Caco-2 (cell line): Measurements from ENCODE around the gene TUBD1. TPM values are rescaled to one million over a fixed set of nuclear protein-coding genes. Genes with fewer than 3 reads are reported as not detected.

Source experiments
- BruUV-seq: library from RNA; stranded (reverse); fragments of 400-500 nt; replicated peaks from 2 replicates; lab custom pipeline; 2021; lab: Mats Ljungman, UMichigan
- CTCF ChIA-PET: fragments of 300-600 bp; sonication (Branson Sonifier 250); formaldehyde crosslinking; loops from one replicate; lab custom pipeline; 2022; ENCODE audit warnings: antibody characterized with exemption; lab: Charles Lee
- POLR2A ChIA-PET: fragments of 300-600 bp; sonication (Branson Sonifier 250); formaldehyde crosslinking; loops from one replicate; lab custom pipeline; 2022; ENCODE audit warnings: antibody characterized with exemption; lab: Charles Lee
- DNase-seq, 2 experiments: peaks; one replicate each; pipeline versions ENCODE4 v3.0.0 to v3.0.0-alpha.2; 2020 to 2022
- H3K27me3 ChIP-seq: replicated peaks from 2 replicates; pipeline ENCODE4 v1.6.0; 2011; ENCODE audit warnings: low read length; ENCODE audit not compliant: control insufficient read depth, insufficient read depth
- H3K36me3 ChIP-seq: 2 replicates; pipeline ENCODE4 v1.5.1; 2011; ENCODE audit warnings: low read length; ENCODE audit not compliant: control insufficient read depth, insufficient read depth
- H3K4me1 ChIP-seq: fragments of 250-450 bp; sonication (Bioruptor Pico); 2 replicates; pipeline ENCODE4 v1.5.1; 2020; ENCODE audit warnings: mild to moderate bottlenecking
- H3K4me3 ChIP-seq: 2 replicates; pipeline ENCODE4 v1.5.1; 2011; ENCODE audit warnings: low read depth, mild to moderate bottlenecking, control low read depth, low read length
- H3K9me3 ChIP-seq: fragments of 250-450 bp; sonication (Bioruptor Pico); 2 replicates; pipeline ENCODE4 v1.5.1; 2020; ENCODE audit warnings: mild to moderate bottlenecking, moderate library complexity
- H3K27ac Mint-ChIP-seq: one replicate; pipeline ENCODE4 v1.8.0; 2022; ENCODE audit warnings: mixed read lengths; ENCODE audit not compliant: unreplicated experiment
- H3K27me3 Mint-ChIP-seq: one replicate; pipeline ENCODE4 v1.8.0; 2022; ENCODE audit warnings: mixed read lengths; ENCODE audit not compliant: insufficient read depth, unreplicated experiment
- H3K36me3 Mint-ChIP-seq: one replicate; pipeline ENCODE4 v1.8.0; 2022; ENCODE audit warnings: mild to moderate bottlenecking, mixed read lengths; ENCODE audit not compliant: insufficient read depth, unreplicated experiment
- H3K4me1 Mint-ChIP-seq: one replicate; pipeline ENCODE4 v1.8.0; 2022; ENCODE audit warnings: low read depth, mixed read lengths; ENCODE audit not compliant: unreplicated experiment
- H3K4me3 Mint-ChIP-seq: one replicate; pipeline ENCODE4 v1.8.0; 2022; ENCODE audit warnings: mild to moderate bottlenecking, moderate library complexity, mixed read lengths; ENCODE audit not compliant: unreplicated experiment
- H3K9me3 Mint-ChIP-seq: one replicate; pipeline ENCODE4 v1.8.0; 2022; ENCODE audit warnings: mixed read lengths; ENCODE audit not compliant: unreplicated experiment
- CTCF ChIP-seq, 2 experiments: fragments of 200-600 bp in 1 of 2; IDR thresholded peaks; 1 replicate in 1 of 2; 2 replicates in 1 of 2; pipeline versions ENCODE4 v1.5.1 to v1.8.0; 2011 to 2022; ENCODE audit warnings: antibody characterized with exemption in 1 of 2, control low read depth in 1 of 2, inconsistent platforms in 1 of 2, low read depth in 1 of 2, low read length in 1 of 2, mild to moderate bottlenecking in 1 of 2, moderate library complexity in 1 of 2; ENCODE audit not compliant: insufficient read depth in 1 of 2, severe bottlenecking in 1 of 2, unreplicated experiment in 1 of 2
- intact Hi-C: fragments of 100-400 bp; cut with micrococcal nuclease; formaldehyde crosslinking; loops from one replicate; pipeline ENCODE4 v1.10.0; 2022; ENCODE audit not compliant: unreplicated experiment
- total RNA-seq: library from RNA; stranded (reverse); gene quantifications from 2 replicates; pipeline ENCODE4 v1.2.3, GENCODE V29; 2022

TUBD1 gene
- total RNA-seq, 1 experiment from 2014 or later: 23.6 TPM

- BruUV-seq: no TSS peak
- H3K9me3 ChIP-seq: no peaks in the 10 kb centered on the region
- Mint-ChIP-seq H3K36me3 (peaks cover 94% of the 10 kb centered on the region), H3K4me3 (peak overlapping the region; percentile 89), H3K27me3 (peaks cover 2% of the 10 kb centered on the region), H3K27ac (peak overlapping the region; percentile 98), H3K9me3 (no peaks in the 10 kb centered on the region), H3K4me1 (peaks cover 51% of the 10 kb centered on the region)
- intact Hi-C loops: no loop called here
- no peaks in the 10 kb centered on the region for H3K27me3 ChIP-seq
- no peak for TF ChIP-seq CTCF (IDR thresholded peaks at IDR 0.05; ENCODE audit: insufficient read depth in 1 of 2, low read depth in 1 of 2, low read length in 1 of 2, severe bottlenecking in 1 of 2, unreplicated experiment in 1 of 2)
- DNase-seq: no peak
- peaks cover 43% of the 10 kb centered on the region for H3K4me1 ChIP-seq
- peak overlapping the region; percentile 49 for H3K4me3 ChIP-seq
- CTCF ChIA-PET: no interaction called here
- POLR2A ChIA-PET: interaction anchor here (0.6 to 2.6 kb wide), 2 partner anchors 54 to 56 kb away, joined by 6 to 8 read pairs; no protein-coding TSS in a partner anchor
- H3K36me3 ChIP-seq: peaks cover 9% of the 10 kb centered on the region
Measured at GRCh38 chr17:59840329-59841090, 52.2 kb downstream of the TUBD1 start.

- Mint-ChIP-seq H3K27ac (peak overlapping the region; percentile 98), H3K4me3 (peak overlapping the region; percentile 89), H3K4me1 (peaks cover 43% of the 10 kb centered on the region), H3K27me3 (peaks cover 2% of the 10 kb centered on the region), H3K9me3 (no peaks in the 10 kb centered on the region), H3K36me3 (peaks cover 93% of the 10 kb centered on the region)
- peak overlapping the region; percentile 49 for H3K4me3 ChIP-seq
- no peaks in the 10 kb centered on the region for H3K9me3 ChIP-seq
- peaks cover 35% of the 10 kb centered on the region for H3K4me1 ChIP-seq
- DNase-seq: no peak
- POLR2A ChIA-PET: interaction anchor here (0.6 to 3.1 kb wide), 5 partner anchors 53 to 86 kb away, joined by 3 to 37 read pairs (median 6); no protein-coding TSS in a partner anchor
- peaks cover 9% of the 10 kb centered on the region for H3K36me3 ChIP-seq
- no peaks in the 10 kb centered on the region for H3K27me3 ChIP-seq
- no TSS peak for BruUV-seq
- CTCF ChIA-PET: interaction anchor here (2.9 kb wide), 1 partner anchor 86 kb away, joined by 23 read pairs; no protein-coding TSS in a partner anchor
- intact Hi-C loops: no loop called here
- no peak for TF ChIP-seq CTCF (IDR thresholded peaks at IDR 0.05; ENCODE audit: insufficient read depth in 1 of 2, low read depth in 1 of 2, low read length in 1 of 2, severe bottlenecking in 1 of 2, unreplicated experiment in 1 of 2)
Measured at GRCh38 chr17:59839651-59840328, 53.0 kb downstream of the TUBD1 start.
